NCI-H1694 (cell line): Measurements from ENCODE around the gene DLG4.

ENCODE experiments used
- DNase-seq: peaks from one replicate; lab custom pipeline; 2025; lab: John Stamatoyannopoulos, UW

The DLG4 gene

GRCh38 chr17:7214300-7215135 lies 5.1 kb downstream of the DLG4 start:
- DNase-seq, result peak; percentile 99

- peak; percentile 99 for DNase-seq
These were observed 5.7 kb downstream of the DLG4 start for GRCh38 chr17:7213895-7214299.

DNA sequence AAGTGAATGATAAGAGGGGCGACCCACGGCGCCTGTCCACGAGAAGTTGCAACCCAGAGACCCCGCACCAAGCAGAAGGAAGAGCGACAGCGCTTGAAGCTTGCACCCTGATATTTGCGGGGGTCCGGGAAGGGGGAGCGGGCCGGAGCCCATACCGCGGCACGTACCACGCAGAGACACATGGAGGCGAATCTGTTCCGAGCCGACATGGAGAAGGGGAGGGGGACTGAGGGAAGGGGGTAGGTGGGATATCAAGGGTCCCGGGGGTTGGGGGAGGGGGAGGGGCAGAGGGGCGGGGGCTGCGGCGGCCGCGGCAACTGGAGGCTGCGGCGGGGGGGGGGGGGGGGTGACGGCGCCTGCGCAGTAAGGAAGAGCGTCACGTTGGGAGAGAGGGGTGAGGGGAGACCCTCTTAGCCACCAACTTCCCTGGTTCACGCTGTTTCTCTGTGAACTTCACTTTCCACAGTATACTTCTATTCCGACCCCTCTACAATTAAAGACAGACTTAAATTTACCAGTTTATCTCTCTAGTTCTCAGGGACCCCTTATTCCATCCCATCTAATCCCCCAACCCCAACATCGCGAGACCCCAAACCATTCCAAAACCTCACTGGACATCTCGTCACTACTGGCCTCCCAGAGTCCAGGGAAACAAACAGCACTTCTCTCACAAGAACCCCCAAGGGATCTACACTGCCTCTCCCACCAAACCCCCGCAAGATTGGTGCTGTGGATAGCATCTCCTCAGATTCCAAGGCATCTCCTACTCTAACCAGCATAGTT lies 8.0 kb downstream of the DLG4 start:
- no peak for DNase-seq

- DNase-seq, result no peak
These were observed 10.7 kb downstream of the DLG4 start for GRCh38 chr17:7208754-7209460.

DNA sequence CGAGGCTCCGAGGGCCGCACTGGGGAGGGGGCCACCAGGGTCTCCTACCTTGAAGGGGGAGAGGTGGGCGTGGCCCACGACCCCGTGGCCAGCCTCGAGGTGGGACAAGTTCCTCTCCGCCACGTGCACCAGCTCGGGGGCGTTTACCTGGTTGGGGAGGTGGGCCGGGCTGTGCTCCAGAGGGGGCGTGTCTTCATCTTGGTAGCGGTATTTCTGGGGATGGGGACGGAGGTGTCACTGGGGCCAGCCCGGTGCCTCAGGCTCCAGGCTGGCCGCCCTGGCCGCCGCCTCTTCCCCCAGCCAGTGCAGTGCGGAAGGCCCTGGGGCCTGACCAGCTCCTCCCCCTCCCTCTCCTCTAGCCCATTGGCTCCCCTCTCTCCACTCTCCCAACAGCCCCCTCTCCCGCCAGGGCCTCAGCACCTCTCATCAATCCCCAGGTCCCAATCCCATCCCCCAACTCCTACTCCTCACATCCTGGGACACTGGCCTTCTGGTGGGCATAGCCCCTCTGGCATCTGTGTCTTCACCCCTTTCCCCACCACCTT lies 11.5 kb downstream of the DLG4 start:
- DNase-seq, result no peak

- DNase-seq, result no peak
These were observed 12.3 kb downstream of the DLG4 start for GRCh38 chr17:7207120-7208001.

- DNase-seq, result no peak
These were observed 14.1 kb downstream of the DLG4 start for GRCh38 chr17:7205561-7205960.

- peak; percentile 96 for DNase-seq
These were observed 14.7 kb downstream of the DLG4 start for GRCh38 chr17:7204828-7205461.

- DNase-seq, result peak; percentile 61
These were observed 15.3 kb downstream of the DLG4 start for GRCh38 chr17:7204336-7204735.

GRCh38 chr17:7203391-7203790 lies 16.2 kb downstream of the DLG4 start:
- DNase-seq, result no peak

- DNase-seq, result no peak
These were observed 22.8 kb downstream of the DLG4 start for GRCh38 chr17:7196651-7197401.

DNA sequence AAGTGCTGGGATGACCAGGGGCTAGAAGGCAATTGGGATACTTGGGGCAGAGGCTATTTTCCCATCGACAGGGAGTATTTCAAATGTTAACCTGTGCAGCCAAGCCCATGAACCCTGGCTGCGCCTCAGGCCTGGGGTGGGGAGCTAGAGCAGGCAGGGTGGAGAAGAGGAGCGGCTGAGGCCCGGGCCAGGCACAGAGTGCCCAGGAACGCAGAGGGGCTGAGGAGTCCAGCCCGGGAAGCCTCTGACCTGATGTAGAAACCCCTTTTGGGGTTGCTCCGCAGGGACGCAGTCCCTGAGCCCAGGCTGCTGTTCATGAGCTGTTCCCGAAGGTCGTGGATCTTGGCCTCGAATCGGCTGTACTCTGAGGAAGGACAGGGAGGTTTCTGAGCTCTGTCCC lies 23.7 kb downstream of the DLG4 start:
- DNase-seq, result no peak

DNA sequence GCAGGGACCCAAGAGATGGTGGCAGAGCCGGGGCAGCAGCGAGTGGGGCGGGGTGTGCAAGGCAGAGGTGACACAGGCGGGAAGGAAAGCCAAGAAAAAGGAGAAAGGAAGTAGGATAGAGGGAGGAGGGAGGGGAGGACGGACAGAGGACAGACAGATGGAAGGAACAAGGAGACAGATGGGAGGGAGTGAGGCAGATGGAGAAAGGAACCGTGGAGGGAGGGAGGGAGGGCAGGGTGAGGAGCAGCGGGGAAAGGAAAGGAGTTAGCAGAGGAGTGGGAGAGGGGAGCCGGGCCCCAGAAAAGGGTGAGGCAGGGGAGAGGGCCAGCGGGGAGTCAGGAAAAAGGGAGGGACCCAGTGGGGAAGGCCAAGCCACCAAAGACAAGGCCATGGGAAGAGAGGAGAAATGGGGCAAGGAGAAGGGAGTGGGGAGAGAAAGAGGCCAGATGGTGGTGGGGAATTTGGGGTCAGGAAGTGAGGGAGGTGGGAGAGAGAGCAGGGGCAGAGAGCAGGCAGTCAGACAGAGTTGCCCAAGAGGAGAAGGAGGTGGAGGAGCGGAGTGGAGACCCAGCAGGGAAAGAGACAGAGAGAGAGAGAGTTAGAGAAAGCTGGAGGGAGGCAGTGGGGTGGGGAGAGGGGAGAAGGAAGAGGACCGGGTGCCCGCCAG lies 27.2 kb downstream of the DLG4 start:
- DNase-seq, result peak; percentile 62

DNA sequence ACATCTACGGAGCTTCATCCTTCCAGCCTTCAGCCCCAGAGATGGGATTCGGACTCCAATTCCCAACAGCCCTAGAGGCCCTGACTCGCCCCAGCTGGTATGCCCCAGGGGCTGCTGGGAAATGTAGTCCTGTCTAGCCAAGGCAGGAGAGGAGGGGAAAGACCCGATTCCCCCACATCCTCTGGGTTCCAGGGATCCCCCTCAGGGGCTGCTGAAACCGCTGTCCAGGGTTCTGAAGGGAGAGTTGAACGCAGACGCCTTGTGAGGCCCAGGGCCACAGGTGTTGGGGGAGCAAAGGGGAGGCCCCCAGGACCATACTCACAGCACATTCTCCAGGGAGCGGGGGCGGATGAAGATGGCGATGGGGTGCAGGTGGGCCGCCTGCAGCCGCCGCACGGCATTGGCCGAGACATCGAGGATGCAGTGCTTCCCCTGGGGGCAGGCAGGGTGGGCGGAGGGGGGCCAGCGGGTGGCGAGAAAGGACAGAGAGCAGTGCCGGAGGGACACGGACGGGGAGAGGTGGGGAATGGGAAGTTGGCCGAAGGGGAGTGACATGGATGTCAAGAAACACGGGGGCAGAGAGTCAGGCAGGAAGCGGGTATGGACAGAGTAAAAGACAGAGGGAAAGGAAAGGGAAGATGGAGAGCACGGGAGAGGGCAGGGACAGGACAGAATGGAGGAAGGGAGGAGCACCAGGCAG lies 27.9 kb downstream of the DLG4 start:
- peak; percentile 82 for DNase-seq

GRCh38 chr17:7191069-7191468 lies 28.6 kb downstream of the DLG4 start:
- no peak for DNase-seq

DNA sequence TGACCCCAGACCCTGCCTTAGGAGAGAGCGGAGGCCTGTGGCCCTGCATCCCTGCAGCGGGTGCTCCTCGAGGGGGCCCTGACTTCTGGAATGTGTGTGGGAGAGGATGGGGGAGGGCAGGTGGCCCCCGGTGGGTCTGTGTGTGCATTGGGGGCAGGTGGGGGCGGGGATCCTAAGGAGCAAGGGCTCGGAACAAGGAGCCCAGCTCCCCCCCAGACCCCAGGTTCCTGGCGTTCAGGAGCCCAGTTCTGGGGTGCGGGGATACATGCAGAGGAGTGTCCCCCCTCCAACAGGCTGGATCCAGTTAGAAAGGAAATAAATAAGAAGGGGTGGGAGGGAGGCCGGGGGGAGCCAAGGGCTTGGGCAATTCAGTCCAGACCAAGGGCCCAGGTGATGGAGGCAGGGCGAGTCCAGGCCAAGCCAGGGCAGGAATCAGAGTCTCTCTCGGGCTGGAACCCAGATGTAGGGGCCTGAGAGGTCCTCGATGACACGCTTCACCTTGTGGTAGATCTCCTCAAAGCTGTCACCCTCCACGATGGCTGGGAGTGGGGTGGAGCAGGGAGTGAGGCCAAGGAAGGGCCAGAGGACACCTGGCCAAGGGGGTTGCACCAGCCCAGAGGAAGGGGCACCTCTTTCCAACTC lies 29.2 kb downstream of the DLG4 start:
- DNase-seq, result no peak

DNA sequence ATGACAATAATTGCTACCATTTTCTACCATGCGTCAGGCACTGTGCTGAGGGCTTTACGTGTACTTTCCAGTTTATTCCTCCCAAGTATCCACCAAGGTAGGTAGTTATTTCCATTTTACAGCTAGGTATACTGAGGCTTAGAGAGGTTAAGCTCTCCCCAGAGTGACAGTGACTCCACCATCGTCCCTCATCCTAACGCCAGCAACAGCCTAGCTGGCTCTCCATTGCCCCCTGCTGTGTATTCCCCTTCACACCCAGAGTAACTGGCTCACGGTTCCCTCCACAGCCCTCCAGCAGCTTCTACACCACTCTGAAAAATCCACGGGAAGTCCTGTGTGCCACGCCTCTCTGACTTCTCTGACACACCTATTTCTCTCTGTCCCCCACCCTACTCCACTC lies 33.4 kb downstream of the DLG4 start:
- no peak for DNase-seq

GRCh38 chr17:7184647-7185046 lies 35.0 kb downstream of the DLG4 start:
- DNase-seq, result no peak
